Measurements from ENCODE around the gene CCDC183. TPM values are rescaled to one million over a fixed set of nuclear protein-coding genes. Genes with fewer than 3 reads are reported as not detected.
A peak's percentile ranks its signal among the peaks of the same experiment; 100 is the strongest.

The CCDC183 gene
- polyA plus RNA-seq, 3 donors, result 0.54 to 2.1 TPM; not detected in 1

DNA sequence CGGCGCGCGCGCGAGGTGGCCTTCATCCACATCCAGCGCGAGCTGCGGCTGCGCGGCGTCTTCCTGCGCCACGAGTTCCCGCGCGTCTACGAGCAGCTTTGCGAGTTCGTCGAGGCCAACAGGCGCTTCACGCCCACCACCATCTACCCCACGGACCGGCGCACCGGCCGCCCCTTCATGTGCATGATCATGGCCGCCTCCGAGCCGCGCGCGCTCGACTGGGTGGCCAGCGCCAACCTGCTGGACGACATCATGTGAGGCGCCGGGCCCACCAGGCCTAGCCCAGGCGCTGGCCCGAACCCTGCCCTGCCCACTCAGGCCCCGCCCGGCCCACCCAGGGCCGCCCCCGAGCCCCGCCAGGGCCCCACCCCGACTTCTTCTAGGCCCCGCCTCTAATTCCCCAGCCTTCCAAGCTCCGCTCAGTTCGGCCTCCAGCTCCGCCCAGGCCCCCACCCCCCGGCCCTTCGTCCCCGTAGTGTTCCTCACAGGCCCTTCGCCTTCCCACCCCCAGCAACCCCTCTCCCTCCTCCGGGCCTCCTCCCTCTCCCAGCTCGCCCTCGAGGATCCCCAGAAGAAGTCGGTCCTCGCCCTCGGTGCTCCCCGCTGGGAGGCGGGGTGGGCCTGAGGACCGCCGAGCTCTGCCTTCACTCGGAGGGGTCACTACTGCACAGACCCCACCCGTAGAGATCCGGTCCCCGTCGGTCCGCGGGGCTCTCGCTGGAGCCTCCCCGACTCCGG, 51.1 kb downstream of the CCDC183 start:
- H3K27me3 Mint-ChIP-seq (ENCODE audit: low read depth in 3 of 3), result peaks cover 30 to 52% (median 37%) of the 10 kb centered on the region in 3 donors
- H3K4me3 Mint-ChIP-seq, result peak overlapping the region; percentile 92 to 97
- intact Hi-C loops (cut with micrococcal nuclease), result loop anchor here (5.0 to 10.0 kb wide), 4 partner anchors 40 to 105 kb away; partner anchors contain the start of genes C8G (in 1 of the 2), FBXW5 (in 1 of the 2), LCN12 (in 1 of the 2) and TMEM141 (in 1 of the 2)
- H3K4me2 ChIP-seq (replicated peaks; ENCODE audit: extremely low read depth, low read length, poor library complexity, severe bottlenecking), result peak overlapping the region; percentile 99
- H3K27ac Mint-ChIP-seq, result peak overlapping the region in 4 of 7 donors; percentile 7 to 72 (median 34)
- H2AFZ ChIP-seq (ENCODE audit: insufficient read depth, low read depth, low read length, poor library complexity, severe bottlenecking), result peak overlapping the region; percentile 68
- peaks cover 9% of the 10 kb centered on the region for H4K20me1 ChIP-seq (ENCODE audit: insufficient read depth, low read length)
- H3K4me3 ChIP-seq (replicated peaks in 1 of 3; ENCODE audit: low read depth in 2 of 3, low read length in 3 of 3), result peak overlapping the region; percentile 74 to 93 (median 76)
- no peaks in the 10 kb centered on the region for H3K79me2 ChIP-seq (ENCODE audit: insufficient read depth, low read length)
- peak overlapping the region; percentile 56 for H3K9ac ChIP-seq (ENCODE audit: insufficient read depth, low read length, poor library complexity, severe bottlenecking)
- WGBS (ENCODE audit: insufficient coverage), result 4% methylated on average over 56 of the region's 75 CpGs
- peaks cover 26% of the 10 kb centered on the region for H3K4me1 Mint-ChIP-seq
- peaks cover 0 to 5% of the 10 kb centered on the region in 2 donors for H3K9me3 ChIP-seq (replicated peaks in 1 of 2; ENCODE audit: control insufficient read depth in 1 of 2, insufficient read depth in 1 of 2, low read length in 2 of 2)
- TF ChIP-seq, protein P1, sequence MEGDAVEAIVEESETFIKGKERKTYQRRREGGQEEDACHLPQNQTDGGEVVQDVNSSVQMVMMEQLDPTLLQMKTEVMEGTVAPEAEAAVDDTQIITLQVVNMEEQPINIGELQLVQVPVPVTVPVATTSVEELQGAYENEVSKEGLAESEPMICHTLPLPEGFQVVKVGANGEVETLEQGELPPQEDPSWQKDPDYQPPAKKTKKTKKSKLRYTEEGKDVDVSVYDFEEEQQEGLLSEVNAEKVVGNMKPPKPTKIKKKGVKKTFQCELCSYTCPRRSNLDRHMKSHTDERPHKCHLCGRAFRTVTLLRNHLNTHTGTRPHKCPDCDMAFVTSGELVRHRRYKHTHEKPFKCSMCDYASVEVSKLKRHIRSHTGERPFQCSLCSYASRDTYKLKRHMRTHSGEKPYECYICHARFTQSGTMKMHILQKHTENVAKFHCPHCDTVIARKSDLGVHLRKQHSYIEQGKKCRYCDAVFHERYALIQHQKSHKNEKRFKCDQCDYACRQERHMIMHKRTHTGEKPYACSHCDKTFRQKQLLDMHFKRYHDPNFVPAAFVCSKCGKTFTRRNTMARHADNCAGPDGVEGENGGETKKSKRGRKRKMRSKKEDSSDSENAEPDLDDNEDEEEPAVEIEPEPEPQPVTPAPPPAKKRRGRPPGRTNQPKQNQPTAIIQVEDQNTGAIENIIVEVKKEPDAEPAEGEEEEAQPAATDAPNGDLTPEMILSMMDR (IDR thresholded peaks at IDR 0.05), result no peak
- no peak overlapping the region for H3K27ac ChIP-seq (ENCODE audit: low read depth in 1 of 2, low read length in 2 of 2)
- peaks cover 0 to 9% of the 10 kb centered on the region in 2 donors for H3K36me3 Mint-ChIP-seq
- H3K36me3 ChIP-seq (replicated peaks in 1 of 2; ENCODE audit: control insufficient read depth in 1 of 2, insufficient read depth in 2 of 2, low read length in 2 of 2), result peaks cover 0 to 5% of the 10 kb centered on the region in 2 donors
- H3K4me1 ChIP-seq (ENCODE audit: control insufficient read depth in 1 of 2, insufficient read depth in 2 of 2, low read length in 2 of 2), result peaks cover 32 to 52% of the 10 kb centered on the region in 2 donors
- no peak for DNase-seq
- peaks cover 12 to 43% of the 10 kb centered on the region in 2 donors for H3K27me3 ChIP-seq (ENCODE audit: control insufficient read depth in 2 of 2, insufficient read depth in 2 of 2, low read length in 2 of 2)
- H3K9me3 Mint-ChIP-seq, result peaks cover 0 to 15% (median 12%) of the 10 kb centered on the region in 7 donors

DNA sequence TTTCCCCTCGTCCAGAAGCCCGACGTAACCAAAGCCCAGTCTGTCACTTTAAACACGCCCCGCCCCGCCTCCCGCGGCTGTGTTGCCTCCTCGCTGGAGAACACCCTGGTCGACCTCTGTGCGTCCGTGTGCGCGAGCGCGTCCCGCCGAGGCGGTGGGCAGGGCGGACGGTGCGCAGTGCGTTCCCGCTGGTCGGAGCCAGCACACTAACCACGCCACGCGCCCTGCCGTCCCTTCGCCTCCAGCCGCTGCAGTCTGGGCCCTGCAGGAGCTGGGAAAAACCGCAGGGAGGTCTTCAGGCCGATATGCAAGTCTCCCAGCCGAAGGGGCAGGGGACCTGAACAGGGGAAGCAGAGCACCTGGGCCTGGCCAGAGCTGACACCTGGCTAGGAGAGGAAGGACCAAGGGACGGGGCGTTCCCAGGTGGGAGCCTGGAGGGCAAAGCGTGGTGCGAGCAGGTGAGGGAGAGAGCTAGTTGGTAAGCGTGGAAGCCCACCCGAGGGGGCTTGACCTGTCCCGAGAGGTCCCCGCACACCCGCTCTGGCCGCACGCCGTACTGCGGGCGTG, 51.8 kb downstream of the CCDC183 start:
- Mint-ChIP-seq H3K27me3 (ENCODE audit: low read depth in 3 of 3) (peaks cover 30 to 47% (median 35%) of the 10 kb centered on the region in 3 donors), H3K36me3 (peaks cover 0 to 9% of the 10 kb centered on the region in 2 donors)
- peaks cover 28 to 47% of the 10 kb centered on the region in 2 donors for H3K4me1 ChIP-seq (ENCODE audit: control insufficient read depth in 1 of 2, insufficient read depth in 2 of 2, low read length in 2 of 2)

More for the DNA sequence above, 51.8 kb downstream of the CCDC183 start:
- TF ChIP-seq, protein P1 (IDR thresholded peaks at IDR 0.05), result no peak
- peak overlapping the region; percentile 7 to 78 (median 70) for H3K27ac Mint-ChIP-seq
- peaks cover 9% of the 10 kb centered on the region for H4K20me1 ChIP-seq (ENCODE audit: insufficient read depth, low read length)
- peaks cover 23% of the 10 kb centered on the region for H3K4me1 Mint-ChIP-seq
- H3K4me3 Mint-ChIP-seq, result peak overlapping the region; percentile 92 to 97
- intact Hi-C loops (cut with micrococcal nuclease), result loop anchor here (2.0 to 10.0 kb wide), 5 partner anchors 39 to 104 kb away; partner anchors contain the start of genes TRAF2 (in 2 of the 2), C8G (in 1 of the 2), FBXW5 (in 1 of the 2) and LCN12 (in 1 of the 2)
- H3K9ac ChIP-seq (ENCODE audit: insufficient read depth, low read length, poor library complexity, severe bottlenecking), result peak overlapping the region; percentile 56
- peaks cover 12 to 37% of the 10 kb centered on the region in 2 donors for H3K27me3 ChIP-seq (ENCODE audit: control insufficient read depth in 2 of 2, insufficient read depth in 2 of 2, low read length in 2 of 2)
- WGBS (ENCODE audit: insufficient coverage), result under 1% methylated on average over 48 of the region's 48 CpGs
- peak overlapping the region; percentile 74 to 93 (median 76) for H3K4me3 ChIP-seq (replicated peaks in 1 of 3; ENCODE audit: low read depth in 2 of 3, low read length in 3 of 3)
- peak; percentile 62 to 65 (median 63) for DNase-seq
- H3K9me3 ChIP-seq (replicated peaks in 1 of 2; ENCODE audit: control insufficient read depth in 1 of 2, insufficient read depth in 1 of 2, low read length in 2 of 2), result peaks cover 0 to 5% of the 10 kb centered on the region in 2 donors
- no peaks in the 10 kb centered on the region for H3K79me2 ChIP-seq (ENCODE audit: insufficient read depth, low read length)
- H3K27ac ChIP-seq (ENCODE audit: low read depth in 1 of 2, low read length in 2 of 2), result no peak overlapping the region
- H3K9me3 Mint-ChIP-seq, result peaks cover 0 to 15% (median 12%) of the 10 kb centered on the region in 7 donors
- H2AFZ ChIP-seq (ENCODE audit: insufficient read depth, low read depth, low read length, poor library complexity, severe bottlenecking), result peak overlapping the region; percentile 68
- H3K4me2 ChIP-seq (replicated peaks; ENCODE audit: extremely low read depth, low read length, poor library complexity, severe bottlenecking), result peak overlapping the region; percentile 99
- H3K36me3 ChIP-seq (replicated peaks in 1 of 2; ENCODE audit: control insufficient read depth in 1 of 2, insufficient read depth in 2 of 2, low read length in 2 of 2), result peaks cover 0 to 5% of the 10 kb centered on the region in 2 donors
